ENCODE data around the gene FBXL4.

FBXL4 gene

DNA sequence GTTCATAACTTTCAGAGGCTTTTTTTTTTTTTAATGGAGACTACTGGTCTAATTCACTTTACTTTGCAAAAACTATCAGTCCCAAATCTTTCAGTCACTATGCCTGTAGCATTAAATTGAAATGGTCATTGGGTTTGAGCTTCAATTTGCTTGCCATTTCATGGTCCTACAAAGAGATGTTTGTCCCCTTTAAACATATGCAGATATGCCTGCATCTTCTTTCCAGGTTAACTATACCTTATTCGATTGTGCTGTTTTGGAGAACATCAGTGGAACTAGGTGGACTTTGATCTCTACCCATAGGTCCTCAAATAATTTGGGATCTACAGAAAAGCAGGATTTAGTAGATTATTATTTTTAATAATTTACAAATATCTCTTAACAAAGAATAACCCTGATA lies 108.8 kb downstream of the FBXL4 start:
- no peaks in the 10 kb centered on the region for H3K36me3 ChIP-seq
- no peaks in the 10 kb centered on the region for H3K9me3 ChIP-seq
- H3K27me3 ChIP-seq = peaks cover 100% of the 10 kb centered on the region
- peaks cover 8 to 20% of the 10 kb centered on the region in 2 experiments for H3K4me1 ChIP-seq (ENCODE audit: control insufficient read depth in 1 of 2, insufficient read depth in 1 of 2, low read depth in 1 of 2, low read length in 1 of 2)
- H3K4me3 ChIP-seq (ENCODE audit: low read depth in 1 of 2, low read length in 1 of 2) = no peak overlapping the region
- TF ChIP-seq, protein P1, sequence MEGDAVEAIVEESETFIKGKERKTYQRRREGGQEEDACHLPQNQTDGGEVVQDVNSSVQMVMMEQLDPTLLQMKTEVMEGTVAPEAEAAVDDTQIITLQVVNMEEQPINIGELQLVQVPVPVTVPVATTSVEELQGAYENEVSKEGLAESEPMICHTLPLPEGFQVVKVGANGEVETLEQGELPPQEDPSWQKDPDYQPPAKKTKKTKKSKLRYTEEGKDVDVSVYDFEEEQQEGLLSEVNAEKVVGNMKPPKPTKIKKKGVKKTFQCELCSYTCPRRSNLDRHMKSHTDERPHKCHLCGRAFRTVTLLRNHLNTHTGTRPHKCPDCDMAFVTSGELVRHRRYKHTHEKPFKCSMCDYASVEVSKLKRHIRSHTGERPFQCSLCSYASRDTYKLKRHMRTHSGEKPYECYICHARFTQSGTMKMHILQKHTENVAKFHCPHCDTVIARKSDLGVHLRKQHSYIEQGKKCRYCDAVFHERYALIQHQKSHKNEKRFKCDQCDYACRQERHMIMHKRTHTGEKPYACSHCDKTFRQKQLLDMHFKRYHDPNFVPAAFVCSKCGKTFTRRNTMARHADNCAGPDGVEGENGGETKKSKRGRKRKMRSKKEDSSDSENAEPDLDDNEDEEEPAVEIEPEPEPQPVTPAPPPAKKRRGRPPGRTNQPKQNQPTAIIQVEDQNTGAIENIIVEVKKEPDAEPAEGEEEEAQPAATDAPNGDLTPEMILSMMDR (IDR thresholded peaks at IDR 0.05) = no peak
- H3K27ac ChIP-seq = no peak overlapping the region

DNA sequence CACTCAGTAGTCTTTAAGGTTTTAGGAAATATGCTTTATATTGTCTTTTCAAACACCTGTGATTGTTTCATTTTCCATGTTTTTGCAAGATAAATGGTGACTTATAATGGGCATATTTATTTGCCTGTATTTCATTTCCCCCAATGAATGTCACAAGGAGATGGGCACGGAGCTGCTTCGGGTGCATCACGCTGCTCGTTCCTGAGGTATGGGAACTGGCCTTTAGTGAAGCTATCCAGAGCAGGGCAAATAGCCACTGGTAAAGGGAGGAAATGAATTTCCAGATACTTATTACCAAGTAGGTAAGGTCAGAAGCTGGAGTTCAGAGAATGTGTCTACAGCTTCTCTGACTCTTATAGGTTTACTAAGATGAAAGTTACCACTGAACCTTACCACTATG lies 109.7 kb downstream of the FBXL4 start:
- H3K4me3 ChIP-seq (ENCODE audit: low read depth in 1 of 2, low read length in 1 of 2) = no peak overlapping the region
- TF ChIP-seq, protein P1 (IDR thresholded peaks at IDR 0.05) = no peak
- H3K27me3 ChIP-seq = peaks cover 100% of the 10 kb centered on the region
- no peak overlapping the region for H3K27ac ChIP-seq
- H3K9me3 ChIP-seq = no peaks in the 10 kb centered on the region
- H3K4me1 ChIP-seq (ENCODE audit: control insufficient read depth in 1 of 2, insufficient read depth in 1 of 2, low read depth in 1 of 2, low read length in 1 of 2) = peaks cover 17 to 30% of the 10 kb centered on the region in 2 experiments
- H3K36me3 ChIP-seq = no peaks in the 10 kb centered on the region

GRCh38 chr6:98836962-98837944 lies 110.5 kb downstream of the FBXL4 start:
- Histone ChIP-seq H3K27me3 (peaks cover 100% of the 10 kb centered on the region), H3K27ac (no peak overlapping the region), H3K9me3 (no peaks in the 10 kb centered on the region), H3K4me1 (ENCODE audit: control insufficient read depth in 1 of 2, insufficient read depth in 1 of 2, low read depth in 1 of 2, low read length in 1 of 2) (peaks cover 25 to 38% of the 10 kb centered on the region in 2 experiments), H3K36me3 (no peaks in the 10 kb centered on the region), H3K4me3 (ENCODE audit: low read depth in 1 of 2, low read length in 1 of 2) (no peak overlapping the region)
- TF ChIP-seq, protein P1 (IDR thresholded peaks at IDR 0.05) = no peak

DNA sequence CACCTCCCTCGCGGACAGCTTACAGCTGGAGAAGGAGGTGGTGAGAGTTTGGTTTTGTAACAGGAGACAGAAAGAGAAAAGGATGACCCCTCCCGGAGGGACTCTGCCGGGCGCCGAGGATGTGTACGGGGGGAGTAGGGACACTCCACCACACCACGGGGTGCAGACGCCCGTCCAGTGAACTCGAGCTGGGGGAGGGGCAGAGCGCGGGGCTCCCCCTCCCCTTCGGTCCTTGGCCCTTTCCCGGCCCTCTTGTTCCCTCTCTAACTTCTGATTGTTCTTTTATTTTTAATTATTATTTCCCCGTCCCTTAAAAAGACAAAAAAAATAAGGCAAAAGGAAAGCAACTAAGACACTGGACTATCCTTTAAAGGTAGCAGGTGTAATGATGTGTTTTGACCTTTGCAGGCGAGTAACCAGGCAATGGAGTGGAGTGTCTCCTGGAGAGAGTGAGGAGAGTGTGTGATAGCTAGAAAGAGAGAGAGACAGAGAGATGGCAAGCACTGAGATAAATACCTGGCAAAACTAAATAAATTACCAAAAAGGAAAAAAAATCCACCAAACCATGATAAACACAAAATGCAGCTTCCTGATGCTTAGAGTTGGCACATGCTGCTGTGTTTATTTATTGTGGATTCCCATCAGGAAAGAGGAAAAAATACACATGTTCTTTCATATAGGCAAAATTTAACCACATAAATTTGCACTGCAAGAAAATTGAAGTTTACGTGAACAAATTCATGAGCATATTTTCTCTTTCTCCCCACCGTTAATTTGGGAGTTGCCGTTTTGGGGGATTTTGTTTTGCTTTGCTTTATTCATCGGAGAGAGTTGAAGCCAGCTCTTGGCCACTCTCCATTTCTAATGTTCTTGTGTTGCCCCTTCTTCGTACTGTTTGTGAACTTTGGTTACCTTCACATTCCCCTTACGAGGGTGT lies 111.5 kb downstream of the FBXL4 start:
- Histone ChIP-seq H3K36me3 (no peaks in the 10 kb centered on the region), H3K9me3 (no peaks in the 10 kb centered on the region), H3K4me1 (ENCODE audit: control insufficient read depth in 1 of 2, insufficient read depth in 1 of 2, low read depth in 1 of 2, low read length in 1 of 2) (peaks cover 27 to 47% of the 10 kb centered on the region in 2 experiments), H3K27me3 (peaks cover 100% of the 10 kb centered on the region), H3K4me3 (ENCODE audit: low read depth in 1 of 2, low read length in 1 of 2) (no peak overlapping the region), H3K27ac (no peak overlapping the region)
- TF ChIP-seq, protein P1 (IDR thresholded peaks at IDR 0.05) = no peak
